Right forelimb (tissue), 1 donor: ENCODE measurements around the gene HLTF.
A peak's percentile ranks its signal among the peaks of the same experiment; 100 is the strongest.

Experiments used
- DNase-seq: peaks from one replicate; pipeline ENCODE4 v3.0.0-alpha.2; 2018

The HLTF gene

DNA sequence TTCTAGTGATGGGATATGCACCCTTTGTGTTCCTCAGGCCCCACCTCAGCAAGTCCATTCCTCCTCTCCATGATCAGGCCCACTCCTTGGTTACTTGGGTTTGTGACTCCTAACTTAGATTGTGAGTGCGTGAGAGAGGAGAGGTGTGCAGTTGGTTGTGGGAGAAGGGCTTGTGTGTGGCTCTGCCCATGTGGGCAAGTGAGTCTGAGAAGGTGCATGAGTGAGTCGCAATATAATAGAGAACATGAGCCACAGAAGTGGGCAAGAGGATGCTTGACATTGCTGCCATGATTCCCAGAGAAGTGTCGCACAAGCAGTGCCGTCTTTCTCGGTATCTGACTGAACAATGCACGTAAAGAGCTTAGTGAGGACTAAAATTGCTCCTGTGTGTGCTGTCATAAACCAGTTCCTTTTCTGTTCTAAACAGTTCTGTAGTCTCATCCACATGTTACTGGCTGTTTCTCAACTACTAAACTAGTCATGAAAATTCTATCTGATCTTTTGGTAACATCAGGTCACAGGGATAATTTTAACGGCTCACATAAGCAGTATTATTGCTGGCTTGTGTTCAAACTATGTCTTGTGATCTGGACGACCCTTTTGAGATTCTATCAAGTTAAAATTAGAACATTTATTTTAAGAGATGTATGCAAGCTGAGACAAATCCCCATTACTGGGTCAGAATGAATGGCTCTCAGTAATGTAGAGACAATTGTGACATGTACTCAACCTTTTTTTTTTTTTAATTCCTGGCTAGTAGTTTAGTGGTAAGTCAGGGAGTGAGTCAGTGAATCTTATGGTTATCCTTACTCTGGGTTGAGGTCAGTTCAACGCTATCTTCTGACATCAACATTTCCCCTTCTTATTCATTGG lies 69.4 kb downstream of the HLTF start:
- no peak for DNase-seq

DNA sequence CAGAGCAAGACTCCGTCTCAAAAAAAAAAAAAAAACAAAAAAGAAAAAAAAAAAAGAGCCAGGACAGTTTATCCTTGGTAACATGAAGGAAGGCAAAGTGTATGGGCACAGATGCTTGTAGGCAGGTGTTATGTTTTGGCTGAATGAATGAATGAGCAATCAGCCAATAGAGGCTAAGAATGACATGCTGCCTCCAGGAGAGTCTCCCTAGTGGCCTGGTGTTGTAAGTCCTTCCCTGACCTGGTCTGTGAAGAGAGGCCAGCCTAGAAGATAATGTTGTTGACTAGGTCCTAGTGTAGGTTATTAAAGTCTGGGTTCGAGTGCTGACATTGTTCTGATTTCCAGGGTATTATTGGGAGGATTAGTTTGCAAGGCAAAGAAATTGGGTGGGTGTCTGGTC lies 70.1 kb downstream of the HLTF start:
- no peak for DNase-seq

DNA sequence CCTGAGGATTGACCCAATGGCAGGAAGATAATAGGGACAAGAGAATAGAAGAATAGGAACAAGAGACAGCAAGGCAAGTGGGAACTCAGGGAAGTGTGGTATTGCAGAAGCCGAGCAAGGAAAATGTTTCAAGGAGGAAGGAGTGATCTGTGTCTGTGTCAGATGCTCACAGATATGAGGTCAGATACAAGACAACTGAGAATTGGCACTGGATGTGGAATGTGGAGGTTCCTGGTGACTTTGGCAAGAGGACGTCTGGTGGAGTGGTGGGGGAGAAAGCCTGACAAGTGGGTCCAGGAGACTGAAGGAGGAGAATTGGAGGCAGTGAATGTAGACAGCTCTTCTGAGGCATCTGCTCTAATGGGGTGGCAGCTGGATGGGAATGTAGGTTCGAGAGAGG lies 70.9 kb downstream of the HLTF start:
- no peak for DNase-seq

DNA sequence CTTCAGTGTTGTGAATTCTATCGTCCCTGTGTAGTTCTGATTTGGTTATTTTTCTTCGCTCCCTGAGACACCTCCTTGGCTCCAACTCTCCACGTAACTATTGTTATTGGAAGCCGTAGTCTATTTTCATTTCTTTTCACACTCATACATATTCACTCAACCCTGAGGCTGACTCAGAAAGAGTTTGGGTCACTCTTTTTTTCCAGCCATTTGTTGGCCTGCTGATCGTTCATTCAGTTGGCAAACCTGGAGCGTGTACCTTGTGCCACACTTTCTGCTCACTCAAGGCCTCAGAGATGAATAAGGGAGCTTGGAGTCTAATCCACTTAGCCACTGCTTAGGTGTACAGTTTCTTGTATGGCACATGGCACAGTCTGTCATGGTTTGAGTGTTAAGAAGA lies 72.6 kb downstream of the HLTF start:
- DNase-seq: no peak

DNA sequence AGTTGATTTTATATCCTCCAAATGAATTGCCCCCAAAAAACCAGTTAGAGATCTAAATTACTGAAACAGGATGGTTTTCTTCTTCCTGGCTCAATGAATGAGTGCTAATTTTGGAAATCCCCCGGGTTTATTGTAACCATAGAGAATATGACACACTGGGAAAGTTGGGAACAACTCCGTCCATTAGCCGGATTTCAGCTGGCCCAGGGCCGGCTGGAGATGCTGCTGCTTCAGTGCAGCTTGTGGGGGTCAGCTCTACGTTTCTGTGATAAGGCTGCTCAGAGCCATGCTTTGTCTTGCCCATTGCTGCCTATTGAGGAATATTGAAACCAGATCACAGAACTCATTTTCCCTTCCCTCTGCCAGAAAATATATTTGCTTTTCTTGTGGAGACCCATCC lies 74.7 kb downstream of the HLTF start:
- DNase-seq: no peak

DNA sequence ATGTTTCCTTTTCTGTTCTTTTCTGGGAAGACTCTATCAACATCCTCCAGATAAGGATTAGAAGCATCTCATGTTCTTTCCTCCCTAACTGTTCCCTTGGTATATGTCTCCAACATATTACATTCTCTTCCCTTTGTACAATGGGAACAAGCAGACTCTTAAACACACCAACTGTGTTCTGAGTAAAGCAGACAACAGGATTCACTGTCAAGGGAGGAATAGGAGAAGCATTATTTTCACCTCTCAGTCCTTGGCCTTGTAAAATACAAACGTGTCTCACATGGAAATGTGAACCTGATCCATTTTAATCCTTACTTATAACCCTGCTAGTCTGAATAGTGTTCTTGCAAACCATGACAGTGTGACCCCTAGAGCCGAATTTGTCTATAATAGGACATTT lies 75.4 kb downstream of the HLTF start:
- DNase-seq: no peak

DNA sequence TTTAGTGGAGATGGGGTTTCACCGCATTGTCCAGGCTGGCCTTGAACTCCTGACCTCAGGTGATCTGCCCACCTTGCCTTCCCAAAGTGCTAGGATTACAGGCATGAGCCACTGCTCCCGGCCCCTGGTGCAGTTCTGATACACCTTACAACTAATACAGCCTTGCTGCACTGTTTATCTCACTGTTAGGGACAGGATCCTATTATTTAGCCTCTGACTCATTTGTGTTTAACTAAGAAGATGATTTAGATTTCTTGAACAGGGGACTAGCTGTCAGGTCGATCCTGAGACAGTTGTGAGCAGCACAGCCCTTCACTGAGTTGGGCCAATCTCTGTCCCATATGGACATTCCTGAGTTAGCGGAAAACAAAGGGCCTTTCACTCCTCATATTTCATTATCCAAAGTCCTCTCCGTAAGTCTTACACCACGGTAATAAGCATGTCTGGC lies 75.8 kb downstream of the HLTF start:
- DNase-seq: no peak

DNA sequence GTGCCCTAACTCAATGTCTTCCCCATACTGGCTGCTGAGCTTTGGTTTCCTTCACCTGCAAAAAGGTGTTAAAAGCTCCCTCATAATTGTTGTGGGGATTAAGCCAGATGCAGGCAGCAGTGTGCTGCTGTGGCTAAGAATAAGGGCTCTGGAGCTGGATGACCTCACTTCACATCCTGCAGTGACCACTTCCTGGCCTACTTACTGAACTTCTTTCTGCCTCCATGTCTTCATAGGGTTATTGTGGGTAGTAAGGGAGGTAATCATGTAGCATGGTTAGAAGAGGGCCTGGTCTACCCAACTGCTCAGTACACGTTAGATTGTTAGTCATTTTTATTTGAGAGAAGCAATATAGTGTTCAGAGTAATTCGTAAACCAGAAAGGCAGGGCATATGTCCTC lies 76.6 kb downstream of the HLTF start:
- DNase-seq: no peak

DNA sequence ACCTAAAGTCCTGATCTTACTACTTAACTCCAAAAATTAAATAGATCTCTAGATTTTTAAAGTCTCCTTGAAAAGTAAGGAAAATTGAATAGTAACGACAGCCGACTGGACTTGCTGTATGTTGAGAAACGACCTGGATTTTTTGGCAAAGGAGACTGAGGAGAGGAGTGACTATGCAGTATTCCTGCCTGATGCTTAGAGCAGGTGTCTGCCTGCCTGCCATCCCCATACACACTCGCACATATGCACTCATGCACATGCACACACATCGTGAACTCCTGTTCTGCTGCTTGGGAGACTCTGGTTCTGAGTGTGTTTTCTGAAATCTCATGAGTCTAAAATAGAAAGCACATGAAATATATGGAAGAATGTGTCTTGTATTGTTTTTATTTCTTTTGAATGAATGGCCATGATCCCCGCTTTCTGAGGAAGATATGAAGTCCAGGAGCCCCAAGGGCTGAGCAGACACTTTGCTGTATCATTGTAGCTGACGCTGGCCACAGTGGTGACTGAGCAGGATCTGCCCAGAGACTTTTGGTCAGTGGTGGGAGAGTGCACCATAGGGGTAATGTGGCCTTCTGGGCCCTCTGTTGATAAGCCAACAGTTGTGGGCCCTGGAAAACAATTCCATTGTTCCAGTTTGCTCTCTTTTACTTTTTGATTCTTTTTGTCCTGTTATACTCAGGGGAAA lies 78.6 kb downstream of the HLTF start:
- DNase-seq: no peak

DNA sequence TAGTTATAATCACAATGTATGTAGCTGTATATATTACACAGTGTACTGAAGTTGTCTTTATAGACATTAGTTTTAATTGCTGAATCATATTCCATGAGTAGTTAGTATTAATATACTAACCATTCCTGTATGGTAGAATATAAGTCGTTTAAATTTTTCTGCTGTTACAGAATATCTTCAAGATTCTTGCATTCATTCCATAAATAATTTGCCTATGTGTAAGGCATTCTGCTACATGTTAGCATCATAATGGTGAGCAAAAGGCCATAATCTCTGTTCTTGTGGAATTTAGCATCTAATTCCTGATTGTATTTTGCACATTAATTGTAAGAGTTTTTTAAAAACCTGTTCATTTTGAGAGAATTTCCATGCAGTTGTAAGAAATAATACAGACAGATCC lies 80.9 kb downstream of the HLTF start:
- DNase-seq: no peak

DNA sequence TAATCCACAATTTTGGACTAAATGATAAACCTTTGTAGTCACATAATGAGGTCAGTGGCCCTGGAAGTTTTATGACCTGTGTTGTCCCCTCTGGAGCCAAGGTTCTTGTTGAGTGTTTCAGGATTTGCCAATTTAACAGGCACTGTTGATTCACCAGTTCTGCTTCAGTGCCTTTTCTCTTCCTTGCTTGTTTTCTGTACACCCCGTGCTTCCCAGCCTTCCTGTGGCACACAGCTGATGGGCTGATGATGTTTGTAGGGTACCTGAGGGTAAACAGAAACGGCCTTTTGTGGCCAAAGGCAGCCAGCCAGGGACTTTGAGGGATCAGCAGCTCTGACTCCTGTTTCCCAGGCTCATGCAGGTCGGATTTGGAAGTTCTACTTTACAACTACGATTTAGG lies 81.7 kb downstream of the HLTF start:
- no peak for DNase-seq

DNA sequence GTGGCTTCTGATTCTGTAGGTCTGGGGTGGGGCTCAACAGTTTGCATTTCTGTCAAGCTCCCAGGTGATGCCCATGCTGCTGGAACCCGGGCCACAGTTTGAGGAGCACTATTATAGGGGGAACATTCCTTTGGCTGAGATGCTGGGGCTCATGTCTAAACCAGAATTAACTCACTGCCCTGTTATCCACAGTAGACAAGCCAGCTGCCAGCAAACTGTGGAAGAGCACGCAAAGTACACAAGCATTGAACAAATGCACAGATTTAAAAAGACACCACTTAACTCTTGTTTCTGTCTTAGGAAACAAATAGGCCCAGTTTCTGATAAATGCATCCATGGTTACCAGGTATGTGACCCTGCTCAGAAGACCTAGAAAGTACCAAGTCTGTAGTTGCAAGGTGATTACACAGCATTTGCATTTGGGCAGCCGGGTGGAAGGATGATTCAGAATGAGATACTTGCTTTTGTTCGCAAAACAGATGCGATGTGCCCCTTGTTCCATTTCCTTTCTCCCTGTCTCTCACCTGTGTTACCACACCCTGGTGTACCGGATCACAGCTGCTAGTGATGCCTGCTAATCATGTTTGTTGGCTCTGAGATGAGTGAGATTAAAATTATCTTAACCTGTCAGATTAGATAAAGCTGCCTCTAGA lies 82.6 kb downstream of the HLTF start:
- no peak for DNase-seq

DNA sequence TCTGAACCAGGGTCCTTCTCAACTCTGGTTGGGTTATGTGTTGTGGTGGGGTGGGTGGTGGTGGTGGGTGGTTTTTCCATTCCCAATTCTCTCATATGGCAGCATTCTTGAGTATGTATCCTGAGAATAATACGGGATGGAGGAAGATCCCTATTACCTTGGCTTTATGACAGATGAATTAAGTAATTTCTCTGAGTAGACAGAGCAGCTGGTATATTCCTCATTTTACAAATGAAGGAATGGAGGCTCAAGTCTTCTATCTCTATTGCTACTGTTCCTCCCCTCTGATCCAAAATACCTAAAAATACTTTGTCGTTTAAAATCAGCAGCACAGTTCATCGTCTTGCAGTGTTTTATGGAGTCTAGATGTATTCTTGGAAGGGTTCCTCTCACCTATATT lies 84.6 kb downstream of the HLTF start:
- DNase-seq: no peak

DNA sequence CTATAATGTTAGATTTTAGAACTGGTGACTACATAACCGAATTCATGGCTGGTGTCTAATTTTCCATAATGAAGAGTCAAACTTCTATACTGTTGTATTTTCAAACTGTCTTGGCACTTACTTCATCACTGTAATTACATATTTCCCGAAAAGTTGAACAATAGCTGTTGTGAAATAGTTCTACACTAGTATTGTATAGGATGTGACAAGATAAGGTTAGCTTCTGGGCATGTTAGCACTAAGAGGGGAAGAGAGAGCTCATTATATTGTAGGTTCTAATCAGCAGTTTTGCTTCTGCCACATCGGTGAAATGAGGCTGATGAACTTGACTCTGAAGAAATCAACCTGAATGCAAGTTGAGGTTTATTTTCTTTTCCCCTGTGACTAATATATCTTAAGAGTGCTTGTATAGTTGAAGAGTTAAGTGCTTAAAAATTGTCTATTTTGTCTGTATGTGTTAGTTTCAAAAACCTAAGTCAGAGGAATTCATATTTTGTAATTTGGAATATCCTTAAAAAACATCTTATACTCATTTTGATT lies 86.1 kb downstream of the HLTF start:
- no peak for DNase-seq

DNA sequence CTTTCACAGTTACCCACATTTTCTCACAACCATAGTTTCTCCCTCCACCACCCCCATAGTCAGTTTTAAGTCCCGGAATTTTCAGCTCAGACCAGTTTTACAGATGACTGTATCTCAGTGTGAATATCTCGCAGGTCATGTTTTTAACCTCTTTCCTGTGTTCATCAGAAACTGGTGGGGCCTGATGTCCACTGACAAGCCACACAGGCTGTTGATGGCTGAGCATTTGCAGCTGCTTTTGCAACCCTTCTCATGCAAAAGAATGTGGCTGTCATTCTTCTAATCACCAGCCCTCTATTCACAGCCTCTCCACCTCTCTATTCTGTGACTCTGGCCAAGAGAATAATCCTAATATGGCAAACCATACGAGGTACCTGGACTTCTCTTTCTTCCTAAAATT lies 86.5 kb downstream of the HLTF start:
- DNase-seq: no peak

DNA sequence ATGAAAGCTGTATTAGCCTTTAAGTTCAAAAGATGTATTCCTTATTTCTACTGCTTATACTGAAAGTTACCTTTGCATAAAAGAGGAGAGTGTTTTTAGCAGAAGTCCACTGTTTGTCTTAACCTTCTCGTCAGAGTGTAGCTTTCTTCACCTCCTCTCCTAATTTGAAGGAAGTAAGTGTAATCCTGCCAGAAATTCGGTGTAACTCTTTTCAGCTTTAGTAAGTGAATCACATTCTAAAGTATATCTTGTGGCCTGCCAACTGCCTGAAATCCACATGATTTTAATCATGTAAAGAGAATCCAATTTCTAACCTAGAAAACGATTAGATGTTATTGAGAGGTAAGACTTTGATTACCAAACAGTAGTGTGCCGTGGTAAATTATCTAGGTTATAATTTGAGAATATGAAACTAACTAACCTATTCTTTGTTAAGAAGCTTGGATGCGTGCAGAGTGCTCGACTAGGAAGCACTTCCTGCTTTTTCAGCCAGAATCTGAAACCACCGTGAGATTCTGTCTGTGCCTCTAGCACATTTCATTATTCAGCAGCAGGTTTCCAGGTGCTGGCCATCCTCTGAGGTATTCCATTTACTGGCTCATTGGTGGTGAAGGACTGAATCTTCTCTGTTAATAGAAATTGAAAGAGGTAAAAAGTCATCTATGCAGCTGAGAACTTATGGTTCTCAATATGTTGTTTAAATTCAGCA lies 87.5 kb downstream of the HLTF start:
- DNase-seq: no peak

DNA sequence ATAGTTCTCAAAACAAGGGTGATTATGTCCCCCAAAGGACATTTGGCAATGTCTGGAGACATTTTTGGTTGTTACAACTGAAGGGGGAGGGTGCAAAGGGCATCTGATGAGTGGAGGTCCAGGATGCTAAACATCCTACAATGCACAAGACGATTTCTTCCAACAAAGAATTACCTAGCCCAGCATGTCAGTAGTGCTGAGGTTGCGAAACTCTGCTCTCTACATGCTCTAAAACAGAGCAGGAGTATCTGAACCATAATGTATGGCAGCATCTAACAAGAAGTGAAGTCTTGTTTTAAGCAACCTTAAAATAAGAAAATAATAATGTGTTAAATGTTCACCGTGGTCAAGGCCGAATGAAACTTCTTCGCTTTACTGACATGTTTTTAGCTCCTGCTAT lies 88.0 kb downstream of the HLTF start:
- no peak for DNase-seq

DNA sequence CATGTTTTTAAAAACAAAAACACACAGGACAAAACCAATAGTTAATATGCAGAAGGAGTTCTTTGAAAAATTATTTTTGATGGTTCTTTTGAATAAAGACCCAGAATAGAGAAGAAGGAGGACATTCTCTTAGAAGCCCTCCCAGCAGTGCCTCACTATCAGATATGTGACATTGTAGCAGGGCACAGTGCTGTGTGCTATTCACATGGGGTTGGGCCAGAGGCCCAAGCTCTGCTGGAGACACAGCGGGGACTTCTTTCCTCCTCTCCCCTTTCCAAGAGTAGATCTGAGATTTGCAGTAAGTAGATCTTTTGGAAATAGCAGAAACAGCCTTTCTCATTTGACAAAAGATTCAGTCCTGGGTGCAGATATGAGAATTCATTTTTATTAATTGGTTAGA lies 88.7 kb downstream of the HLTF start:
- no peak for DNase-seq

DNA sequence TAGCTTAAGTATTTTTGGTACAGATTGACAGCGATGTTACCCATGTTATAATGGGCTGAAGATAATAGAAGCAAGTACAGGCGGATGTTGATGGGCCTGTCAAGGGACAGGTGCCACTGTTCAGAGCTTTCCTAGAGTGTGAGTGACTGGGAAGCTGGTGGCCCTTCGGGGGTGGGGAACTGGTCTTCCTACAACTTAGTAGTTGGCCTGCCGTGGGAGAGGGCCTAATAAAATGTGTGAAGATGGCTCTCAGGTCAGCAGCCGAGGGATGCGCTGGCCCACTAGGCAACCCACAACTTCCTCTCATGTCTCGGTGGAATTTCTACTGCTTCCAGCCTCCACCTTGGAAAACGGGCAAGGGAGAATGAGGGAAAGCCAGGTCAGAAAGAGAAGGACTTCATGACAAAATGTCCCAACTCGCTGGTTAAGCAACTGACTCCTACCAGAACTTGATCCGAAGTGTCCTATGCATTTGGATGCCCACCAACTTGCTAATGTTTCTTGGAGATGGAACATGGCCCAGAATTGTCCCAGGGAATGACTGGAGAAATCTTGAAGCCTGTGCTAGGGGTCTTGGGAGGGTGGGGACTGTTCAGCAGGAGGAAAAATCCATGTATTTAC lies 93.6 kb downstream of the HLTF start:
- no peak for DNase-seq

DNA sequence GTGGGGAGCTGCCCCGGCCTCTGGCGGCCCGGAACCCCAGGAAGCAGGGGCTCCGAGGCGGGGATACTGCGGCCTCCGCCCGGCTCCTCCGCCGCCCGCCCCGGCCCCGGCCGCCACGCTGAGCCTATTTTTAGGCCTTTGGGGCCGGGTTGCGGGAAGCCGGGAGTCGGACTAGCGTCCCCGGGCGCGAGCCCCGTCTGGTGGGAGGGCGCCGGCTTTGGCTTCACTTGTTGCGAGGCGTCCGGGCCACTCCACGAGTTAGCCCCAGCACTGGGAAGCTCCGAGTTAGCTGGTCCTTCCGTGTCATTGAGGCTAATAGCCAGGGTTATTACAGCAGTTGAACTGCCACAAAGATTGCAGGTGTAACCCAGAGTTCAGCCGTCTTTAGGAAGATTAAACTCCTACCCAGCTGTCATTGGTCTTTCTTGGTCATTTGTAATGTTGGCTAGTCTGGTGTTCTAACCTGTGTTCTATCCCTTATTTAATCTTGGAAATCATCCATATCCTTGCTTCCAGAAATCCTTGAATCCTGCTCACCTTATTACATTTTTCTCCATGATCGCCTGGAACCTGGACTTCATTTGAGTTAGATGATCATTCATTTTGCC lies 94.2 kb downstream of the HLTF start:
- peak; percentile 70 for DNase-seq

DNA sequence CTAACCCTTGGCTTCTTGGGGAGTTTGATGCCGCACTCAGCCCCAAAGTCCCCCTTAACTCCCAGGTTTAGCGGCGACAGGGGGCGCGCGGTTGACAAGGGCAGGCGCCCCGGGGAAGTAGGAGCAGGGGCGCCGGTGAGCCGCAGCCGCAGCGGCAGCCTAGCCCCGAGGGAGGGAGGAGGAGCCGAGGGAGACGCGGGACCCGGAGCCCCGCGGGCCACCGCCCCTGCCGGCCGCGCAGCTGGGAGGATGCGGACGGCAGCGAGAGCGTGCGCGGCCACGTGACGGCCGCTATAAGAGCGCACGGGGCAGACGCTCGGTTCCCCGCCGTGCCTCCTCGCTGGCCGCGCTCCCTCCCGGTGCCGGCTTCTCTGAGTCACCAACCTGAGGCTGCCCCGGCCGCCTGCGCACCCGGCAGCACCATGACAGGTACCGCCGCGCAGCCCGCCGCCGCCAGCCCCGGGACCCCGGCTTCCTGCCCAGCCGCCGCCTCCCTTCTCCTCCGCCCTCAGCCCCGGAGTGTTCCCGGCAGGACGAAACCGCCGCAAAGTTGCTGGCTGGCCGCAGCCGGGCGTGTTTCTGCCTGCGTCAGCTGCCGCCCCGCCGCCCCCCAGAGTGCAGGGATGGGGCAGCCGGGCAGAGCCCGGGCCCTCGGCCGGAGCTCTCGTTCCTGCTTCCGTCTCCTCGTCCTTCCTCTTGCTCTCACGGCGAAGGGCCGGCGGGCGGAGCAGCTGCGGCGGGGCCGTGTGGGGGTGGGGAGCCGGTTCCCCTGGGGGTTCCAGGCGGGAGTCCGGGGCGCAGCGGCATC lies 94.9 kb downstream of the HLTF start, which contains the start of gene GYG1:
GYG1 (plus strand) TSS at position 322 of the 808 bp plus-strand sequence; CDS start at position 423, 101 bp downstream.
- peak; percentile 84 for DNase-seq
